Measurements from ENCODE around the gene EOLA1. TPM values are rescaled to one million over a fixed set of nuclear protein-coding genes. Genes with fewer than 3 reads are reported as not detected.
"Not testable (repeated sequence)": the region's sequence is repeated elsewhere in the genome, so short reads cannot be mapped to it uniquely, and the experiment has no call there.

EOLA1 gene
- total RNA-seq, 4 donors from 2014 or later: 12.9 to 20.1 (median 17.5) TPM

GRCh38 chrX:149531599-149531998 lies 9.2 kb upstream of the EOLA1 start:
- Histone ChIP-seq H3K36me3 (no peaks in the 10 kb centered on the region), H3K27ac (no peak overlapping the region), H3K4me1 (no peaks in the 10 kb centered on the region), H3K27me3 (no peaks in the 10 kb centered on the region), H3K4me3 (replicated peaks in 1 of 3) (no peak overlapping the region), H3K9me3 (no peaks in the 10 kb centered on the region)
- DNase-seq: no peak
- 96 to 100% methylated on average over 2 of the region's 2 CpGs for WGBS, 2 donors
- TF ChIP-seq, protein P1, sequence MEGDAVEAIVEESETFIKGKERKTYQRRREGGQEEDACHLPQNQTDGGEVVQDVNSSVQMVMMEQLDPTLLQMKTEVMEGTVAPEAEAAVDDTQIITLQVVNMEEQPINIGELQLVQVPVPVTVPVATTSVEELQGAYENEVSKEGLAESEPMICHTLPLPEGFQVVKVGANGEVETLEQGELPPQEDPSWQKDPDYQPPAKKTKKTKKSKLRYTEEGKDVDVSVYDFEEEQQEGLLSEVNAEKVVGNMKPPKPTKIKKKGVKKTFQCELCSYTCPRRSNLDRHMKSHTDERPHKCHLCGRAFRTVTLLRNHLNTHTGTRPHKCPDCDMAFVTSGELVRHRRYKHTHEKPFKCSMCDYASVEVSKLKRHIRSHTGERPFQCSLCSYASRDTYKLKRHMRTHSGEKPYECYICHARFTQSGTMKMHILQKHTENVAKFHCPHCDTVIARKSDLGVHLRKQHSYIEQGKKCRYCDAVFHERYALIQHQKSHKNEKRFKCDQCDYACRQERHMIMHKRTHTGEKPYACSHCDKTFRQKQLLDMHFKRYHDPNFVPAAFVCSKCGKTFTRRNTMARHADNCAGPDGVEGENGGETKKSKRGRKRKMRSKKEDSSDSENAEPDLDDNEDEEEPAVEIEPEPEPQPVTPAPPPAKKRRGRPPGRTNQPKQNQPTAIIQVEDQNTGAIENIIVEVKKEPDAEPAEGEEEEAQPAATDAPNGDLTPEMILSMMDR (IDR thresholded peaks at IDR 0.05): no peak
- no peak for TF ChIP-seq POLR2A (IDR thresholded peaks at IDR 0.05)
- intact Hi-C loops (cut with DNase I): no loop called here

- H3K4me3 ChIP-seq (replicated peaks in 1 of 3); intact Hi-C loops (cut with DNase I); H3K9me3 ChIP-seq; H3K27ac ChIP-seq; DNase-seq; H3K36me3 ChIP-seq; H3K27me3 ChIP-seq; H3K4me1 ChIP-seq: not testable (repeated sequence)
- no CpG with 5 or more reads among the region's 3 CpGs for WGBS, 2 donors
These were observed 7.9 kb upstream of the EOLA1 start for GRCh38 chrX:149532868-149533267.

DNA sequence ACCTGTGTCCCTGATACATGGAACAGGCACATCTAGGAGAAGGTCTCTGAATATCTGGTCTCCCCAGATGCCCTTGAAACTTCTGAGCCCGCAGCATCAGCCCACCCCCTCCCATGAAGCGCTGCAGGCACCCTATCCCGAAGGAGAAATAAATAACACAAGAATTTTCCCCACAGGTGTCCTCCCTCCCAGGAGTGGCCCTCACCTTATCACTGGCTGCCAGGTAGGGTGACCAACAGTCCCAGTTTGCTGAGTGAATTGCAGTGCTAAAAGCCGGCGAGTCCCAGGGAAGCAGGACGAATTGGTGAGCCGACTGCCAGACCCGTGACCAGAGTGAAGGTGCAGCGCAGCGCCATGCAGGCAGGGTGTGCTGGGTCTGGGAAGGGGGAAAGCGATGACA lies 6.8 kb upstream of the EOLA1 start:
- H3K27ac ChIP-seq; intact Hi-C loops (cut with DNase I): not testable (repeated sequence)
- WGBS, 2 donors: 100% methylated on average over 1 of the region's 11 CpGs; no CpG with 5 or more reads in 1 of the 2 donors

GRCh38 chrX:149534926-149535602 lies 5.7 kb upstream of the EOLA1 start:
- H3K4me1 ChIP-seq; H3K4me3 ChIP-seq (replicated peaks in 1 of 3); H3K27me3 ChIP-seq; H3K36me3 ChIP-seq; H3K9me3 ChIP-seq; intact Hi-C loops (cut with DNase I); H3K27ac ChIP-seq; DNase-seq: not testable (repeated sequence)
- WGBS, 2 donors: 88 to 91% methylated on average over 3 of the region's 3 CpGs

More for the DNA sequence above, 6.8 kb upstream of the EOLA1 start:
- H3K9me3 ChIP-seq; H3K4me1 ChIP-seq; DNase-seq; H3K4me3 ChIP-seq (replicated peaks in 1 of 3); H3K36me3 ChIP-seq; H3K27me3 ChIP-seq: not testable (repeated sequence)

DNA sequence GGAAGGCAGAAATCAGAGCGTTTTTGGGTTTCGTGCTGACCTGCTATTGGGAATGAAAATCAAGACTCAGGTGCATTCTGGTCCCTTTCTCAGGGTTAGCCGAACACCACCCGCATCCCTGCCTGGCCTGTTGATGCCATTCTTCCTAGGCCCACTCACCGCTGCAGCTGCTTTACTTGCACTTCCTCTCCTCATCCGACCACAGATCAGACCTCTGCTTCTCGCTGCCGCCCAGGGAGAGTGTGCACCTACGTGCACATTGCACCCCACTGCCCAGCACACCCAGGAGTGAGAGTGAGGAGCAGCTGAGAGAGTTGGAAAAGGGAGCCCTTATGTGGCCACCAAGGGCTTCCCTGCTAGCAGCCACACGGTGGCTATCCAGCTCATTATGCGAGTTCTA lies 3.3 kb upstream of the EOLA1 start:
- H3K27ac ChIP-seq; DNase-seq; H3K36me3 ChIP-seq; intact Hi-C loops (cut with DNase I); H3K4me1 ChIP-seq; H3K27me3 ChIP-seq; H3K9me3 ChIP-seq; H3K4me3 ChIP-seq (replicated peaks in 1 of 3): not testable (repeated sequence)
- WGBS, 2 donors: 93% methylated on average over 9 of the region's 11 CpGs; no CpG with 5 or more reads in 1 of the 2 donors

DNA sequence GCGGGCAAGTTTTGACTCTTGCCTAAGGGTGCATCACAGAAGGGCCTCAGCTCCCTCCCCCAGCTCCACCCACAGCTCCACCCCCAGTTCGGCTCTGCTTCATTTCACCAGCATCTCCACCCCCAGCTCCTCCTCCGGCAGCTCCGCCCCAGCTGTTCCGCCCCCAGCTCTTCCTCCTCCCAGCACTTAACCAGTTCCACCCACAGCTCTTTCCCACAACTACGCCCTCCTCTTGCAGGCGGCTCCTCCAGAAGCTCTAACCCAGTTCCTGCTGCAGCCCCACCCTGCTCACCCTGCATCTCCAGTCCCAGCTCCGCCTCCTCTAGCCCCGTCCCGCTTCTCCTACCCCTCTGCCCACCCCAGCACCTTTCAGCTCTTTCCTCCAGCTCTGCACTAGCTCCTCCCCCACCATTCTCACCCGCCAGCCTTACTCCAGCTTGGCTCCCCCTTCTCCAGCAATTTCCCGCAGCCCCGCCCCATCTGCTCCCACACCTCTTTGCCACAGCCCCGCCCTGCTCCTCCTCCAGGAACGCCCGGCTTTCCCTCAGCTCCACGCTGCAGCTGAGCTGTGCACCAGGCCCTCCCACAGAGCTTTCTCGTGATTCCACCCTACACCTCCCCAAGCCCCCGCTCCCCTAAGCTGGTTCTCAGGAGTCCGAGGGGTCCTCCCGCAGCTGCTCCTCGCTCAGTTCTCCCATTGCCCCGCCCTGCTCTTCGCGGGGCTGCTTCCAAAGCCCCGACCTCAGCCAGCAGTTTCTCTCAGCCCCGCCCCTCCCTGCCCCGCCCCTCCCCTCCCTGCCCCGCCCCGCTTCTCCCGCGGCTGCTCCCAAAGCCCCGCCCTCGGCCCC lies 1.3 kb upstream of the EOLA1 start:
- Histone ChIP-seq H3K9me3 (no peaks in the 10 kb centered on the region), H3K27me3 (no peaks in the 10 kb centered on the region), H3K36me3 (no peaks in the 10 kb centered on the region), H3K4me3 (replicated peaks in 1 of 3) (peak overlapping the region in 1 of 3 donors; percentile 15), H3K4me1 (peaks cover 0 to 4% of the 10 kb centered on the region in 2 donors), H3K27ac (peak overlapping the region; percentile 51 to 64 (median 60))
- TF ChIP-seq, protein P1 (IDR thresholded peaks at IDR 0.05): no peak
- no peak for TF ChIP-seq POLR2A (IDR thresholded peaks at IDR 0.05)
- intact Hi-C loops (cut with DNase I): no loop called here
- 1 to 3% methylated on average over 16 to 23 of the region's 34 CpGs for WGBS, 2 donors
- DNase-seq: peak; percentile 86 to 90

DNA sequence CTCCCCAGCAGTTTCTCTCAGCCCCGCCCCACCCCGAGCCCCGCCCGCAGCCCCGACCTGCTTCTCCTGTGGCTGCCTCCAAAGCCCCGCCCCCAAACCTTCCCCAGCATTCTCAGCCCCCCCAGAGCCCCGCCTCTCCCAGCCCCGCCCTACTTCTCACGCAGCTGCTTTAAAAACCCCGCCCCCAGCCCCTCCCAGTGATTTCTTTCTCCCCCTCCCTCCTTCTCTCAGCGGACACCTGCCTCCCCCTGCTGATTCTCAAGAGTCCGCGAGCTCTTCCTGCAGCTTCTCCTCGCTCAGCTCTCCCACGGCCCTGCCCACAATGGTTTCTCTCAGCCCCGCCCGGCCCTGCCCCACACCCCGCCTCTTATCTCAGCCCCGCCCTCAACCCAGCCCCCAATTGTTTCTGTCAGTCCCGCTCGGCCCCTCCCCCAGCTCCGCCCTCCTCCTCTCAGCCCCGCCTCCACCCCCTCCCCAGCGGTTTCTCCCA lies 636 bp upstream of the EOLA1 start:
- TF ChIP-seq, protein P1 (IDR thresholded peaks at IDR 0.05): no peak
- TF ChIP-seq POLR2A (IDR thresholded peaks at IDR 0.05): no peak
- peak overlapping the region in 1 of 3 donors; percentile 15 for H3K4me3 ChIP-seq (replicated peaks in 1 of 3)
- no peaks in the 10 kb centered on the region for H3K9me3 ChIP-seq
- 0 to 2% methylated on average over 3 to 11 of the region's 24 CpGs for WGBS, 2 donors
- H3K27ac ChIP-seq: peak overlapping the region; percentile 82 to 95 (median 83)
- H3K27me3 ChIP-seq: no peaks in the 10 kb centered on the region
- intact Hi-C loops (cut with DNase I): no loop called here
- H3K4me1 ChIP-seq: peaks cover 0 to 4% of the 10 kb centered on the region in 2 donors
- H3K36me3 ChIP-seq: no peaks in the 10 kb centered on the region
- peak; percentile 93 for DNase-seq
